Activated CD4-positive, alpha-beta T cell treated with anti-CD3 and anti-CD28 coated beads, Interleukin-2, amount 10 ng/mL, durations not matched to agents 24 days and 14 days (primary cell): ENCODE data around the gene PRSS16. TPM values are rescaled to one million over a fixed set of nuclear protein-coding genes. Genes with fewer than 3 reads are reported as not detected.

Source experiments
- DNase-seq: peaks from one replicate; pipeline ENCODE4 v3.0.0; 2022
- H3K27ac Mint-ChIP-seq: one replicate; pipeline ENCODE4 v1.8.0; 2022; ENCODE audit warnings: mild to moderate bottlenecking, mixed read lengths
- H3K27me3 Mint-ChIP-seq: one replicate; pipeline ENCODE4 v1.8.0; 2022; ENCODE audit warnings: mixed read lengths
- H3K36me3 Mint-ChIP-seq: one replicate; pipeline ENCODE4 v1.8.0; 2022; ENCODE audit warnings: low read depth, mild to moderate bottlenecking, mixed read lengths
- H3K4me1 Mint-ChIP-seq: one replicate; pipeline ENCODE4 v1.8.0; 2021; ENCODE audit warnings: mixed read lengths
- H3K4me3 Mint-ChIP-seq: one replicate; pipeline ENCODE4 v1.8.0; 2022; ENCODE audit warnings: mild to moderate bottlenecking, moderate library complexity, mixed read lengths
- H3K9me3 Mint-ChIP-seq: one replicate; pipeline ENCODE4 v1.8.0; 2021; ENCODE audit warnings: mixed read lengths
- intact Hi-C: fragments of 100-400 bp; cut with micrococcal nuclease; formaldehyde crosslinking; loops from one replicate; pipeline ENCODE4 v1.15.1; 2023
- total RNA-seq: library from RNA; stranded (reverse); gene quantifications from 2 replicates; pipeline ENCODE4 v1.2.3, GENCODE V29; 2022

Gene PRSS16
- total RNA-seq, 1 donor from 2014 or later: not detected

DNA sequence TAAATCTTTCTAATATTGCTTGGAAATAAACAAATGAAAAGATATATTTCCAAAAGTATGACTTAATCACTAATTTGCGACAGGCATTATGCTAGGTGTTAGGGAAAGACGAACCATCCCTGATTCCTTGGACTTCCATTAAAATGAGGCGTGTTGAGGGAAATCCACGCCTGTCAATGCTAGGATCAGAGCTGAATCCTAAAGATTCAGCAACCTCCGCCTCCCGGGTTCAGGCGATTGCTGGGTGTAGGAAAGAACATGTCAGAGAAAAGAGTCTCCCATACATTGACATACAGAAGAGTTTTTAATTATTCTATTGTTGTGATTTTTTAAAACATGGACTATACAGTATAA lies 16.8 kb upstream of the PRSS16 start:
- Mint-ChIP-seq H3K9me3 (peaks cover 9% of the 10 kb centered on the region), H3K4me3 (no peak overlapping the region), H3K36me3 (no peaks in the 10 kb centered on the region), H3K27ac (no peak overlapping the region), H3K27me3 (peaks cover 39% of the 10 kb centered on the region), H3K4me1 (peaks cover 5% of the 10 kb centered on the region)
- no peak for DNase-seq
- intact Hi-C loops: no loop called here

- H3K4me3 Mint-ChIP-seq: no peak overlapping the region
- H3K9me3 Mint-ChIP-seq: peaks cover 25% of the 10 kb centered on the region
- H3K4me1 Mint-ChIP-seq: peaks cover 20% of the 10 kb centered on the region
- H3K27me3 Mint-ChIP-seq: peaks cover 60% of the 10 kb centered on the region
- peaks cover 9% of the 10 kb centered on the region for H3K36me3 Mint-ChIP-seq
- intact Hi-C loops: no loop called here
- DNase-seq: no peak
- no peak overlapping the region for H3K27ac Mint-ChIP-seq
Measured at GRCh38 chr6:27234576-27234975, 12.9 kb upstream of the PRSS16 start.

DNA sequence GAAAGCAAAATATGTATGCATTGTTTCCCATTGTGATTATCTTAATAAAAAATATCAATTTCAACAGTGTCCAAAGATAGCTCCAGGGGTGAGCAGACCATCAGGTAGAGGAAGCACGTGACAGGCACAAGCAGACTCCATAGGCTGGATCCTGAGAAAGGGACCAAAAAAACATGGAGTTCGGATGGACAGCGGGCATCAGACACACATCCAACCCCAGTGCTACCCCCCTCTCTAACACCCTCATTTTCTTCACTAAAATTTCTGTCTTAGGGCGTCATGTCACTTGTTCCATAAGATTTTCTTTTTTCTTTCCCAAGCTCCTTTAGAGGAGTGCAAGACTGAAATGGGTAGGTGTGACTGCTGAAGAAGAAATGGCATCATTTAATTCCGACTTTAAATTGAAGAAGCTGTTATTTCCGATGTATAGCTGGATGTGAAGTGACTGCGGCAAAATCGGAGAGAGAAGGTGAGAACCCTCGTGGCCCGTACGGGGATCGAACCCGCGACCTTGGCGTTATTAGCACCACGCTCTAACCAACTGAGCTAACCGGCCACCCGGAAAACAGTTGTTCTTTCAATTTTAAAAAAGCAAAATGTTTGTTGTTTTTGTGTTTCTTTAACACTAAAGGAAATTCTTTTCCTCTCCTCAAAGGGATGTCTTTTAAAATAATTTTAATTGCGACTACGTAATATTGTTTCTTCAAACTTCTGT lies 10.3 kb upstream of the PRSS16 start:
- Mint-ChIP-seq H3K27ac (peak overlapping the region; percentile 65), H3K27me3 (peaks cover 54% of the 10 kb centered on the region), H3K36me3 (peaks cover 9% of the 10 kb centered on the region), H3K4me3 (peak overlapping the region; percentile 71), H3K4me1 (peaks cover 20% of the 10 kb centered on the region), H3K9me3 (peaks cover 21% of the 10 kb centered on the region)
- intact Hi-C loops: loop anchor here (5.0 kb wide), 1 partner anchor 45 kb away; no protein-coding TSS in a partner anchor
- DNase-seq: peak; percentile 76

DNA sequence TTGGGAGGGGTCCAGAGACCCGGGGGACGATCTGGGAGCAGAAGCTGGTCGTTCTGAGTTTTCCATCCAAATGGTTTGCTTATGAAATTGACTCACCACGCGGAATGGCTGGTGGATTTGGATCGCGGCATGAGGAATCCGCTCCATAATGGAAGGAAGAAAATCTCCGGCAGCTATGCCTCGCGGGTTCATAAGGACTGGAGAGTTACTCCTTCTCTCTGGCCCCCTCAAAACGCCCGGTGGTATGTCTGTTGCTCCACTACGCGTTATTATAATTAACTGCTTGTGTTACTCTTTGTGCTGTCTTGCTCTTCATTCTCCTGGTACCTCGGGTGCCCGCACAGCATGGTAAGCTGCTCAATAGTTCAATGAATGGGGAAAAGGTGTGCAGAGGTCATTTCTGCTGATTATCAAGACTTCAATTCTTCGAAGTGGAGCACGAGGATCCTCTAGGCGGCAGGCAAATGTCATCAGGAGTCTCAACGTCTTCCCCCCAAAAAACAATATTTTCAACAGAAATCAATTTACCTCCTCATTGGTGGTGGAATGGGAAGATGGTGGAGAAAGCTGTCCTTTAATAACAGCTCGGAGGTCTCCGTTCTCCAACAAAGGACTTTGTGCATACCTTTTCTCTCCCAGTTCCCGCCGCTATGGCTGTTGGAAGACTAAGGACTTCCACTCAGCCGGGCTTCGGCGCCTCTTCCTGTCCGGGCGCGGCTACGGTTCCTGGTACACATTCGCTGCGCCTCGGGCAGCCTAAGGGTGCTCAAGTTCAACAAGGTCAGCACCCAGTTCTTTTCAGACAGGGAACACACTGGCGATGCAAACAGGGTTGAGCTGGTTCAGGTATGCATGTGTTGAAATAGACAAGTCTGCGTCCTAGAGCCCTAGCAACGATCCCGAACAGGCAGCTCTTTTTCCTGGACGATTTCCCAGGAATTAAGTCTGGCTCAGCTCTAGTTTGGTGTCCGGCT lies 9.2 kb upstream of the PRSS16 start:
- H3K27me3 Mint-ChIP-seq: peaks cover 56% of the 10 kb centered on the region
- peaks cover 20% of the 10 kb centered on the region for H3K4me1 Mint-ChIP-seq
- peaks cover 19% of the 10 kb centered on the region for H3K9me3 Mint-ChIP-seq
- peaks cover 9% of the 10 kb centered on the region for H3K36me3 Mint-ChIP-seq
- no peak for DNase-seq
- intact Hi-C loops: loop anchor here (5.0 kb wide), 1 partner anchor 44 kb away; no protein-coding TSS in a partner anchor
- peak overlapping the region; percentile 64 for H3K27ac Mint-ChIP-seq
- peak overlapping the region; percentile 71 for H3K4me3 Mint-ChIP-seq

DNA sequence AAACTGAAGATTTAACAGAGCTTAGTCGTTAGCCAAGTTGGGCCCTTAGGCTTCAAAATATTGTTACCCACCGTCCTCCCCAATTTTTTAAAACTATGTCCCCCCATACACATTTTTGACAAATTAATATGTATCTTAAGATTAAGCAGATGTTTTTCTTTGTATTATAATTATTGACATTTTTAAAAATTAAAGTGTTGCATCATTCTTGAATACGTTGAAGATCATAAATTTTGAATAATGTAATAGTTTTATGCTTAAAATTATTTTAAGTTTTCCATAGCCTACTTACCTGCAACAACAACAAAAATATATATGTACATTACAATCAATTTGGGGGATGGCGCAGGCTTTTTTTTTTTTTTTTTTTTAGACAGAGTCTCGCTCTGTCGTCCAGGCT lies 8.2 kb upstream of the PRSS16 start:
- H3K36me3 Mint-ChIP-seq: peaks cover 9% of the 10 kb centered on the region
- H3K4me1 Mint-ChIP-seq: peaks cover 20% of the 10 kb centered on the region
- intact Hi-C loops: loop anchor here (5.0 kb wide), 1 partner anchor 43 kb away; no protein-coding TSS in a partner anchor
- H3K9me3 Mint-ChIP-seq: peaks cover 16% of the 10 kb centered on the region
- H3K27ac Mint-ChIP-seq: no peak overlapping the region
- no peak overlapping the region for H3K4me3 Mint-ChIP-seq
- DNase-seq: no peak
- H3K27me3 Mint-ChIP-seq: peaks cover 50% of the 10 kb centered on the region

- DNase-seq: no peak
- H3K4me3 Mint-ChIP-seq: no peak overlapping the region
- intact Hi-C loops: no loop called here
- peaks cover 14% of the 10 kb centered on the region for H3K9me3 Mint-ChIP-seq
- peaks cover 9% of the 10 kb centered on the region for H3K36me3 Mint-ChIP-seq
- peaks cover 41% of the 10 kb centered on the region for H3K27me3 Mint-ChIP-seq
- no peak overlapping the region for H3K27ac Mint-ChIP-seq
- peaks cover 16% of the 10 kb centered on the region for H3K4me1 Mint-ChIP-seq
Measured at GRCh38 chr6:27241443-27241842, 6.1 kb upstream of the PRSS16 start.

- intact Hi-C loops: no loop called here
- no peak overlapping the region for H3K4me3 Mint-ChIP-seq
- peaks cover 11% of the 10 kb centered on the region for H3K4me1 Mint-ChIP-seq
- peaks cover 4% of the 10 kb centered on the region for H3K9me3 Mint-ChIP-seq
- peaks cover 28% of the 10 kb centered on the region for H3K27me3 Mint-ChIP-seq
- DNase-seq: no peak
- H3K36me3 Mint-ChIP-seq: peaks cover 5% of the 10 kb centered on the region
- no peak overlapping the region for H3K27ac Mint-ChIP-seq
Measured at GRCh38 chr6:27242589-27243265, 4.8 kb upstream of the PRSS16 start.

- H3K27me3 Mint-ChIP-seq: peaks cover 38% of the 10 kb centered on the region
- intact Hi-C loops: no loop called here
- DNase-seq: no peak
- H3K36me3 Mint-ChIP-seq: no peaks in the 10 kb centered on the region
- no peak overlapping the region for H3K4me3 Mint-ChIP-seq
- H3K9me3 Mint-ChIP-seq: no peaks in the 10 kb centered on the region
- peaks cover 11% of the 10 kb centered on the region for H3K4me1 Mint-ChIP-seq
- H3K27ac Mint-ChIP-seq: no peak overlapping the region
Measured at GRCh38 chr6:27248783-27249182, 1.3 kb downstream of the PRSS16 start.

- Mint-ChIP-seq H3K4me1 (peaks cover 11% of the 10 kb centered on the region), H3K36me3 (no peaks in the 10 kb centered on the region), H3K27ac (no peak overlapping the region), H3K27me3 (peaks cover 48% of the 10 kb centered on the region), H3K4me3 (peak overlapping the region; percentile 91), H3K9me3 (no peaks in the 10 kb centered on the region)
- DNase-seq: no peak
- intact Hi-C loops: no loop called here
Measured at GRCh38 chr6:27250277-27251111, 3.0 kb downstream of the PRSS16 start.

GRCh38 chr6:27251112-27251605 lies 3.7 kb downstream of the PRSS16 start:
- intact Hi-C loops: no loop called here
- Mint-ChIP-seq H3K36me3 (no peaks in the 10 kb centered on the region), H3K27me3 (peaks cover 54% of the 10 kb centered on the region), H3K4me1 (peaks cover 11% of the 10 kb centered on the region), H3K4me3 (peak overlapping the region; percentile 91), H3K9me3 (no peaks in the 10 kb centered on the region), H3K27ac (peak overlapping the region; percentile 20)
- peak; percentile 87 for DNase-seq

GRCh38 chr6:27251606-27252251 lies 4.2 kb downstream of the PRSS16 start:
- H3K4me1 Mint-ChIP-seq: peaks cover 11% of the 10 kb centered on the region
- peak; percentile 86 for DNase-seq
- H3K27me3 Mint-ChIP-seq: peaks cover 57% of the 10 kb centered on the region
- intact Hi-C loops: no loop called here
- H3K27ac Mint-ChIP-seq: no peak overlapping the region
- no peaks in the 10 kb centered on the region for H3K36me3 Mint-ChIP-seq
- H3K4me3 Mint-ChIP-seq: peak overlapping the region; percentile 91
- no peaks in the 10 kb centered on the region for H3K9me3 Mint-ChIP-seq

- Mint-ChIP-seq H3K4me3 (no peak overlapping the region), H3K9me3 (no peaks in the 10 kb centered on the region), H3K27ac (no peak overlapping the region), H3K27me3 (peaks cover 56% of the 10 kb centered on the region), H3K4me1 (peaks cover 11% of the 10 kb centered on the region), H3K36me3 (no peaks in the 10 kb centered on the region)
- intact Hi-C loops: no loop called here
- no peak for DNase-seq
Measured at GRCh38 chr6:27254566-27254965, 7.1 kb downstream of the PRSS16 start.
